NAMALWA (cell line): ENCODE data around the gene PDE7B.

Experiments
- DNase-seq: peaks from one replicate; pipeline ENCODE4 v3.0.0-alpha.2; 2015; ENCODE audit warnings: low spot score

Gene PDE7B

DNA sequence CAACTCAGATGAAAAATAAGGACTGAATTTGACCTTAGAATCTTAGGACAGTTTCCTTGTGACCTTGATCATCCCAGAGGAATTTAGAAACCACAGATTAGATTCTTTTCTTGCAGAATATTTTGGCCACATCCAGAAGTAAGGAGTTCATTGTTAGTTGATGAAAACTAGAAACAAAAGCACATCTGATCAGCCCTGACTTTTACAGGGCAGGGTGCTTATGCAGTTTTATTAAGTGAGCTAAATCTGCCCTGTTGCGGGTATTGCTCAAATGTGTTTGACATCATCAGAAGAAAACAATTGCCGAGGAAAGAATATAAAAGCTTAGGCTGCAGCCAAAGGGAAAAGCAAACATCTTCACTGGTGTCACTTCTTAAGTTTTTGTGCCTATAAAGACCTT lies 297.8 kb downstream of the PDE7B start:
- DNase-seq: no peak

DNA sequence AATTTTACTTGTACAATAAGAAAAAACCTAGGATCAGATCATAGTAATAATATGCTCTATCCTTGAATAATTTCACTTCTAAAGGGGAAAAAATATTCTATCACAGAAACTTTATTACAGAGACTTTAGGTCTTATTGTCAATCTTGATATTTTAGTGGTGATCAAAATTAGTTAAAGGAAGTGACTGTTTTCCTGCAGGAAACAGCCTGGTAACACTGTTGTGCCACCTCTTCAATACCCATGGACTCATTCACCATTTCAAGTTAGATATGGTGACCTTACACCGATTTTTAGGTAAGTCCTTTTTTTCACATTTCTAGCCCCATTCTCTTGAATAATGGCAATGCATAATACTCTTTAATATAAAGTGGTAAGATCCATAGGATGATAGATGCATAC lies 299.5 kb downstream of the PDE7B start:
- DNase-seq: no peak

DNA sequence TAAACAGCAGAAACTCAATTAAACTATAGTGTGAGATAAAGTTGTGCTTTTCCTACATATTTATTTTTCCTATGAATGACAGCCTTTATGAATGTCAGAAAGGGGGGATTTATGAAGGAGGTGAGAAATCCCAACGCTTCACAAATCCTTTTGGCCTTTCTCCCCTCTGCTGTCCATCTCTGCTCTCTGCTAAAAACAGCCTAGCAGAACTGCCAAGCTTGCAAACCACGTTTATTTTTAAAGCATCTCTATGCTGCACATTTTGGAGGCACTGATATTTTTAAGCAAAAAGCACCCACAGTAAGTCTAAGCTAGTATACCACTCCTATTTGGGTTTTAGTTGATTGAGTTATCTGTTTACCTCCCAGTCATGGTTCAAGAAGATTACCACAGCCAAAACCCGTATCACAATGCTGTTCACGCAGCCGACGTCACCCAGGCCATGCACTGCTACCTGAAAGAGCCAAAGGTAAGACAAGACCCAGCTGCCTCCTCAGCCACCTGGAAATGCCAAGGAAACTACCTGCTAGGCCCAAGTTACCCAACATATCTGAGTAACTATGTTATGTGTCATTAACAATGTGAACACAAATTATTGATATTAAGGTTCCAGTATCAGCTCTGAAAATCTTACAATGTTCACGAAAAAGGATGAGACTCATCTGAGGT lies 302.3 kb downstream of the PDE7B start:
- no peak for DNase-seq

DNA sequence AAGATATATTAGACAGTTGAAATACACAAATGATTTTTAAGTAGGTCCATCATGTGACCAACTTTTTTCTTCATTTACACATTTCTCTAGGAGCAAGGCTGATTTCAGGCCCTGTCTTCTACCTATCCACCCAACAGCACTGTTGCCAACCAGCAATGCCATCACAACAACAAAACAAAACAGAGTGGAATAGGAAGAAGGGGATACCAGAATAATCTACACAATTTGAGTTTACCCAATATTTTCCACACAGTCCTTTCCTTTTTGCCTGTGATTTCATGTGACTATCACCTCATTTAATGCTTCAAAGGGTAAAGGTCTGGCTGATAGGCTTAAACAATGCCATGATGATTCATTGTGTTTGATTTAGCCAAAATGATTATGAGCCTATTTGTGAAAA lies 303.7 kb downstream of the PDE7B start:
- DNase-seq: no peak

GRCh38 chr6:136157743-136158142 lies 306.2 kb downstream of the PDE7B start:
- no peak for DNase-seq

DNA sequence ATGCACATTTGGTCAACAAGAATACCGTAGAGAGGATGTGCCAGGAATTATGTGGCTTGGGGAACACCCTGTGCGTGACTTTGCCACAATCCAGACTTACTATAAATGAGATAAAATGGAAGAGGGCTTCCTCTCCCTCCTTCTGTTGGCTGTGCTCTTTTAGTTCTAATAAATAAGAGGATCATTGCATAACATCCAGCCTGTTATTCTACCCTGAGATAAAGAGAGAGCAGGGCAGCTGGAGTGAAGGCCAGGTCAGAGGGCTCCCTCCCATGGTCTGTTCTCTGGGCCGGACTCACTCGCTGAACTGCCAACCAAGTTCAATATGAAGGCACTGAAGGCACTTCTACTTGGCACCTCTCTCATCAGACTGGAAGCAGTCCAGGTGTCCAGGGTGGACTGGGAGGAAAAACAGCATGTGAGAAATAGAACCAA lies 306.9 kb downstream of the PDE7B start:
- no peak for DNase-seq

DNA sequence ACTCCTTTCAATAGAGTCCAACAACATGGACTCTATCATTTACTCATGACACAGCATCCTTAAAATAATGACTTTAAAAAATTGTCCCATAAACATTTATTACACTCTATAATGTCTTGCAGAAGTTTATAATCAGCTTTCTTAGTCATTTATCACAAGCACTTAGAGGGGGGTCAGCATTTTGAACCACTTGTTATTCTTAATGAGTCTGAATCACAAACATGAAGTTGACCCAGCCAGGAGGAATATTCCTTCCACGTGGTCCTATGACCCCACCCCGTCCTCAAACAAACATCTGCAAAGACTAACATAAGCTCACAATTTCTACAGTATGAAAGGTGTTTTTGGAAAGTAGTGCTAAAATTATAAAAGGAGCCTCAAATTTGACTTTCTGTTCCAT lies 307.5 kb downstream of the PDE7B start:
- no peak for DNase-seq

DNA sequence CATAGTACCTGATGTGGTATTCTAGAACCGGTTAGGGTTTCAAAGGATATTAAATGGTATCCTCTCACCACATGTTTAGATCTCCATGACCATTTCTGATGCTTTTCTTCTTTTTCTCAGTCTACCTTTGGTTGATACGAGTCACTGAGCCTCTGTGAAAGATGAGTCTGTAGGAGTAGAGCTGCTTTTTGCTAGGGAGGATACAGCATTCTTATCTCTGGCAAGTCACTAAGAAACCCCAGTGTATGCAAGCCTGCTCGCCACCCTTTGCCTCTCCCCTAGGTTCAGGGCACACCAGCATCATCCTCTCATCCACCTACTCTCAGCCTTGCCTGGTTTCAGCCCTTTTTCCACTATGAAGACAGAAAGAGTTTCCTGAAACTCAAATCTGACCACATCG lies 308.7 kb downstream of the PDE7B start:
- no peak for DNase-seq

DNA sequence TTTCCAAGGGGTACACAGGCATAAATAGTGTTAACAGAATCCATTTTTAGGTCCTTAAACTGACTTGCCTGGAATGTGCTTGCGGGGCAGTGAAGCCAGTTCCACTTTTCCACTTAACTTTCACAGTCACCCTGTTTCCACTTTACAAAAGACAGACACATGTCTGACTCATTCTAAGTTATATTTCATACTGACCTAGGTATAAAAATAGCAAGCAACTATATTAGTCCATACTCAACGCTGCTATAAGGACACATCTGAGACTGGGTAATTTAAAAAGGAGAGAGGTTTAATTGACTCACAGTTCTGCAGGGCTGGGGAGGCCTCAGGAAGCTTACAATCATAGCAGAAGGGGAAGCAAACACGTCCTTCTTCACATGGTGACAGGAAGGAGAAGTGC lies 310.4 kb downstream of the PDE7B start:
- no peak for DNase-seq

DNA sequence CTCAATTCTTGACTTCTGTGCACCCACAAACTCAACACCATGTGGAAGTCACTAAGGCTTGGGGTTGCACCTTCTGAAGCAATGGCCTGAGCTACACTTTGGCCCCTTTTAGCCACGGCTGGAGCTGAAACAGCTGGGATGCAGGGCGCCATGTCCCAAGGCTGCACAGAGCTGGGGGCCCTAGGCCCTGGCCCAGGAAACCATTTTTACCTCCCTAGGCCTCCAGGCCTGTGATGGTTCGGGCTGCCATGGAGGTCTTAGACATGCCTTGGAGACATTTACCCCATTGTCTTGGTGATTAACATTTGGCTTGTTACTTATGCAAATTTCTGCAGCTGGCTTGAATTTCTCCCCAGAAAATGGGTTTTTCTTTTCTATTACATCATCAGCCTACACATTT lies 311.8 kb downstream of the PDE7B start:
- DNase-seq: no peak

DNA sequence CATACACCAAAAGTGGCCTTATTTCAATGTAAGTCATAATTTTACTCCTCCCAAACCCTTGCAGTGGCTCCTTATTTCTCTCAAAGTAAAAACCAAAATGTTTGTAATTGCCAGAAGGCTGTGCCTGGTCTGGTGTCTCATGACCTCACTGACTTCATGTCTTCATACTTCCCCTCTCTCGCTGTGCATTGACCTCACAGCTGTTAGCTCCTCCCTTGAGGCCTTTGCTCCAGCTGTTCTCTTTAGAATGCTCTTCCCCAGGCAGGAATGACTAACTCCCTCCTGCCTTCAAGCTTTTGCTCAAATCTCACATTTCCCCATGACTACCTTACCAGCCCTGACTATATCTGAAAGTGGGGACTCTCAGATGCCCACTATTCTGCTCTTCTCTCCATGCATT lies 315.3 kb downstream of the PDE7B start:
- no peak for DNase-seq

DNA sequence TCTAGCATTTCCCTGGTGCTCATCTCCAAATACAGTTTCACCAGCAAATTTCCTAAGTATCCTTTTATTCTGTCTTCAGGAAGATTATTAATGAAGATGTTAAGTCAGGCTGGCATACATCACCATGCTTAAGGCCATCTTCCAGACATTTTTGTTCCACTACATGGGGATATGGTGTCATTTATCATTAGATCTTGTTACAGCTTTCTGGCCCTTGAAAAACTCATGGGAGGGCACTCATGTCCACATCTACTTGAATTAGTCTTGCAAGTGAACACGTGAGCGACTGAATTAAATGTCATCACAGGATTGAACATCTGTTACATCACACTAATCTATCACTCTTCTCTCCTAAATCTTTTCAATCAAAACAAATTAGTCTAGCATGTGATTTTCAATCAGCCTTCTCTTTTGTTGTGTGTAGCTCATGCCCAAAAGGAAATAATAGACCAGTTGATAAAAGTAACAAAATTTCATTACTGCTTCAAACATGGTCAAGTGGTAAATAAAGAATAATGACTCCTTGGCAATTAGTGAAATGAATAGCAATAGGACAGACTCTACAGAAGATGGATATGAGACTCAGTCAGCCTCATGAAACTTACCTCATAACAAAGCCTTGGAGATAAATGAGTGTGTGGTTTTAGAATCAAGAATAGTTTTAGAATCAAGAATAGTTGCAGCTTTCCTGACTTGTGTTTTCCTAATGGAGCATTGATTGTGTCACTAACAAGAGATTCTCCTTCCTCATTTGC lies 318.1 kb downstream of the PDE7B start:
- no peak for DNase-seq

DNA sequence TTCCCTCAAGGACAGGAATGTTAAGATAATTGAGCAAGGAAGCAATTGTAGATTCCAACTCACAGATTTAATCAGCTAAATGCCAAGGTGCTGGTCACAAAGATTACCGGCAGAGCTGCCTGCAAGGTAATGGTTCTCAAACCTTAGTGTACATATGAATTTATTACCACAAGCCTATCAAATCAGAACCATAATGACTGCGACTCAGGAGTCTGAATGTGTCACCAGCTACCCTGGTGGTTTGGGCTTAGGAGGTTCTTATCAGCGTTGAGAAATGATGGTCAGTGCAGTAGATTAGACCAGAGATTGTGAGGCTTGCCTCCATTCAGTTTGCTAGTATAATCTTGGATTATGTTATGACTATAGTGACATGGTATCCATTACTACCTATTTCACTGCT lies 319.7 kb downstream of the PDE7B start:
- DNase-seq: no peak

GRCh38 chr6:136173519-136174507 lies 322.3 kb downstream of the PDE7B start:
- DNase-seq: no peak

GRCh38 chr6:136174510-136174909 lies 323.0 kb downstream of the PDE7B start:
- DNase-seq: no peak

- DNase-seq: no peak
Measured at GRCh38 chr6:136175873-136176272, 324.4 kb downstream of the PDE7B start.

DNA sequence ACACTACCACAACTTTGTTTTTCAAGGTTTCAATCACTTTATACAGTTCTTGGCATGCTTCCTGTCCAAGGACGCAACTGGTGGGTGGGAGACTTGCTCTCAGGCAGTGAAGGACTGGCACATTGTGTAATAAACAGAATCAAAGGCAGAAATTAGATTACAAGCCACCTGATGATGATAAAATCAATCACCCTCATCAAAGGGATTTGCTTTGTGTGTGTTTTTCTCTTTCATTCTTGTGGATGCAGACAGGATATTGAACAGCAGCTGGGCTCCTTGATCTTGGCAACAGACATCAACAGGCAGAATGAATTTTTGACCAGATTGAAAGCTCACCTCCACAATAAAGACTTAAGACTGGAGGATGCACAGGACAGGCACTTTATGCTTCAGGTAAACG lies 327.2 kb downstream of the PDE7B start:
- no peak for DNase-seq

GRCh38 chr6:136180704-136181511 lies 329.4 kb downstream of the PDE7B start:
- no peak for DNase-seq

DNA sequence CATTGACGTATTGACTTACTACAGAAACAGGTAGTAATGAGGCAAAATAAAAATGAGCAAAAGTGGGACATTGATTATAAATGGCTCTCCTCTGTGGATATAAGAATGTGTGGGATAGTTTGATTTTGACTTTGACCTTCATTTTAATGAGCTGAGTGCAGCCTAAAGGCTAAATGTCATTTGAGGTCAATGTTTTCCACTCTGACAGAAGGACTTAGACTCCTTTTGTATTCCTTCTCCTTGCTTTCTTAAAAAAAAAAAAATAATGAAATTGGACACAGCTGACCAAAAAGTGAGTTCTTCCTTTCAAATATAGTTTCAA lies 330.0 kb downstream of the PDE7B start:
- DNase-seq: no peak

GRCh38 chr6:136181861-136182260 lies 330.4 kb downstream of the PDE7B start:
- no peak for DNase-seq

DNA sequence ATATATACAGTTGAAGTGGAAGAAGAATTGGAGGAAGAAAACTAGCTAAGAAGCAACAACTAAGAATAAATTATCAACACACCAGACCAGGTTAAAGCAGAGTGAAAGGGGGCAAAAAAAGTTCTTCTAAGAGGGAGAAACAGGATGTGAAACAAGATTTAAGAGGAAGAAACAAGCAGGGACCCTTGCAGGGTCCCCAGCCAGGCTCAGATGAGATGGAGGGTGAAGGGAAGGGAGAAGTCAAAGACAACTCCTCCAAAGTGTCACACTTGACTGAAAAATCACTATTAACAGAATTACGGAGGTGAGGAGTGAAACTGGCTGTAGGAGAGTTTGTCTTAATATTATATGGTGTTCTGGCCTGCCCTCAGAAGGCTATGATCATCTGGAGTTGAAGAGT lies 333.2 kb downstream of the PDE7B start:
- DNase-seq: peak; percentile 28

DNA sequence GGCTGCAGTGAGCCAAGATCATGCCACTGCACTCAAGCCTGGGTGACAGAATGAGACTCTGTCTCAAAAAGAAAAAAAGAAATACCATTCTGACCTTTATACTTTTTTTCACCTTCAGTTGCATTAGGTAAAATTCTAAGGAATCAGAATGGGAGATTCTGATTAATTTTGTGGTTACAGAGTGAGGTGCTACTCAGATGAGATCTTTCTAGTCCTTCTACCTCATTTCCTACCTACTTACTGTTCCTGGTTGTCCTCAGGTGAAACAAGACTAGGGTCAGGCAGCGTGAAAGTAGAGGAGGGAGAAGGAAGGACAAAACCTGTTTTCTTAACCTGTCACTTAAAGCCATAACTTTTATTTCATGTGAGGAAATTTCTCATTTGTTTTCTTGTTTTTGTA lies 334.9 kb downstream of the PDE7B start:
- no peak for DNase-seq
